ENCODE measurements around the gene BNC1. TPM values are rescaled to one million over a fixed set of nuclear protein-coding genes. Genes with fewer than 3 reads are reported as not detected.

BNC1 gene
- total and polyA plus RNA-seq, 2 donors (not counting 1 experiment from before 2014, with no cell fraction given): not detected

DNA sequence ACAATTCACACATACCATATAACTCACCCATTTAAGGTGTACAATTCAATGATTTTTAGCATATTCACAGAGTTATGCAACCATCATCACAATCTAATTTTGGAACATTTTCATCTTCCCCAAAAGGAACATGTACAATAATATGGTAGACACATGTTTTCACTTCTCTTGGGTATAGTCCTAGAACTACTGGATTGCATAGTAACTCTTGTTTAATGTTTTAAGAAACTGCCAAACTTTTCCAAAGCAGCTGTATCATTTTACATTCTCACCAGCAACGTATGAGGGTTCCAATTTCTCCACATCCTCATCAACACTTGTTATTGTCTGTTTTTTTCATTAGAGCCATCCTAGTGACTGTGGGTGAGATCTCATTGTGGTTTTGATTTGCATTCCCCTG lies 14.3 kb downstream of the BNC1 start:
- no peak for DNase-seq
- no peaks in the 10 kb centered on the region for H3K9me3 Mint-ChIP-seq (ENCODE audit: insufficient read depth)
- WGBS (ENCODE audit: insufficient coverage): no CpG with 5 or more reads among the region's 1 CpG

GRCh38 chr15:83268147-83268546 lies 16.3 kb downstream of the BNC1 start:
- Histone ChIP-seq H3K36me3 (replicated peaks in 1 of 2; ENCODE audit: control extremely low read depth in 1 of 2, control insufficient read depth in 1 of 2, extremely low read depth in 1 of 2, insufficient read depth in 2 of 2, low read length in 1 of 2) (no peaks in the 10 kb centered on the region), H4K20me1 (ENCODE audit: control insufficient read depth, insufficient read depth, low read length, poor library complexity, severe bottlenecking) (no peaks in the 10 kb centered on the region), H3K4me2 (replicated peaks; ENCODE audit: low read depth, low read length, poor library complexity, severe bottlenecking) (no peak overlapping the region), H3K9me3 (ENCODE audit: control extremely low read depth in 1 of 3, control insufficient read depth in 2 of 3, insufficient read depth in 1 of 3, low read length in 2 of 3) (no peaks in the 10 kb centered on the region), H3K9ac (ENCODE audit: low read length) (no peak overlapping the region), H3K4me1 (ENCODE audit: control insufficient read depth in 2 of 2, insufficient read depth in 2 of 2, low read length in 2 of 2) (no peaks in the 10 kb centered on the region), H3K27ac (ENCODE audit: low read length in 2 of 2) (no peak overlapping the region), H2AFZ (ENCODE audit: insufficient read depth, low read depth, low read length, poor library complexity, severe bottlenecking) (no peak overlapping the region), H3K79me2 (ENCODE audit: control insufficient read depth, insufficient read depth, low read length) (no peaks in the 10 kb centered on the region), H3K27me3 (replicated peaks in 1 of 4; ENCODE audit: control extremely low read depth in 1 of 4, control insufficient read depth in 3 of 4, insufficient read depth in 4 of 4, low read length in 3 of 4) (peaks cover 0 to 5% (median 0%) of the 10 kb centered on the region in 4 experiments), H3K4me3 (ENCODE audit: control extremely low read depth in 1 of 5, extremely low read depth in 1 of 5, insufficient read depth in 1 of 5, low read depth in 2 of 5, low read length in 4 of 5) (no peak overlapping the region)
- peaks cover 32% of the 10 kb centered on the region for H3K27me3 Mint-ChIP-seq
- CTCF ChIA-PET: no interaction called here
- no peak overlapping the region for H3K4me3 Mint-ChIP-seq
- POLR2A ChIA-PET: no interaction called here
- H3K9me3 Mint-ChIP-seq (ENCODE audit: insufficient read depth): no peaks in the 10 kb centered on the region
- H3K4me1 Mint-ChIP-seq: no peaks in the 10 kb centered on the region
- DNase-seq (no peak), ATAC-seq (ENCODE audit: low read depth) (no peak)
- TF ChIP-seq CTCF (IDR thresholded peaks at IDR 0.05) (no peak), EZH2 (IDR thresholded peaks at IDR 0.05; ENCODE audit: borderline replicate concordance, insufficient read depth, low read depth, low read length, poor library complexity, severe bottlenecking) (no peak)
- intact Hi-C loops (cut with micrococcal nuclease): no loop called here
- WGBS (ENCODE audit: insufficient coverage): 100% methylated on average over 2 of the region's 4 CpGs
- H3K27ac Mint-ChIP-seq: no peak overlapping the region

More for the DNA sequence above, 14.3 kb downstream of the BNC1 start:
- H3K9me3 ChIP-seq (ENCODE audit: control extremely low read depth in 1 of 3, control insufficient read depth in 2 of 3, insufficient read depth in 1 of 3, low read length in 2 of 3): no peaks in the 10 kb centered on the region
- ATAC-seq (ENCODE audit: low read depth): no peak
- no peaks in the 10 kb centered on the region for H3K79me2 ChIP-seq (ENCODE audit: control insufficient read depth, insufficient read depth, low read length)
- H3K4me2 ChIP-seq (replicated peaks; ENCODE audit: low read depth, low read length, poor library complexity, severe bottlenecking): no peak overlapping the region
- Mint-ChIP-seq H3K27ac (no peak overlapping the region), H3K4me3 (no peak overlapping the region), H3K27me3 (peaks cover 38% of the 10 kb centered on the region), H3K4me1 (no peaks in the 10 kb centered on the region)
- no peaks in the 10 kb centered on the region for H4K20me1 ChIP-seq (ENCODE audit: control insufficient read depth, insufficient read depth, low read length, poor library complexity, severe bottlenecking)
- ChIA-PET CTCF (interaction anchor here (1.4 kb wide), 1 partner anchor 23 kb away, joined by 3 read pairs; no protein-coding TSS in a partner anchor), POLR2A (no interaction called here)
- no peak overlapping the region for H3K4me3 ChIP-seq (ENCODE audit: control extremely low read depth in 1 of 5, extremely low read depth in 1 of 5, insufficient read depth in 1 of 5, low read depth in 2 of 5, low read length in 4 of 5)
- no peaks in the 10 kb centered on the region for H3K4me1 ChIP-seq (ENCODE audit: control insufficient read depth in 2 of 2, insufficient read depth in 2 of 2, low read length in 2 of 2)
- no peak overlapping the region for H2AFZ ChIP-seq (ENCODE audit: insufficient read depth, low read depth, low read length, poor library complexity, severe bottlenecking)
- TF ChIP-seq EZH2 (IDR thresholded peaks at IDR 0.05; ENCODE audit: borderline replicate concordance, insufficient read depth, low read depth, low read length, poor library complexity, severe bottlenecking): no peak
- no peak for TF ChIP-seq CTCF (IDR thresholded peaks at IDR 0.05)
- H3K27me3 ChIP-seq (replicated peaks in 1 of 4; ENCODE audit: control extremely low read depth in 1 of 4, control insufficient read depth in 3 of 4, insufficient read depth in 4 of 4, low read length in 3 of 4): peaks cover 0 to 4% (median 0%) of the 10 kb centered on the region in 4 experiments
- H3K9ac ChIP-seq (ENCODE audit: low read length): no peak overlapping the region
- intact Hi-C loops (cut with micrococcal nuclease): no loop called here
- H3K36me3 ChIP-seq (replicated peaks in 1 of 2; ENCODE audit: control extremely low read depth in 1 of 2, control insufficient read depth in 1 of 2, extremely low read depth in 1 of 2, insufficient read depth in 2 of 2, low read length in 1 of 2): no peaks in the 10 kb centered on the region
- H3K27ac ChIP-seq (ENCODE audit: low read length in 2 of 2): no peak overlapping the region
